ENCODE measurements around the gene MPPED2.

DNA sequence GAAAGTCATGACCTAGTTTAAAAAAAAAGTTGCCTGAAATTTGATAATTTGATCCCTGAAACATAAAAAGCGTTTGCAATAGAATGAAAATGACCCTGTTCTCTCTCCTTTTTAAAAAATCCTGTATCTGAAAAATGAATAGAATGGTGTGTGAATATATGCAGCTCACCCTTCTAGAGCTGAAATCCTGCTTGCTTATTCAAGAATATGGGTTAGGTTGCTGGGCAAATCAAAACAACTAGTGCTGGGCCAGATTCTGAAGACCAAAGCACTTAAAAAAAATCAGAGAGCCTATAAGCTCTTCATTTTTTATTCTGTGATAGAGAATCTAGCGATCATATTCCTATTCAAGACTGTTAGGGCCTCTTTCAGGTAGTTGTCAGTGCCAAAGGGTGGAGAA is 131.6 kb downstream of the MPPED2 start:
- TF ChIP-seq, protein P1, sequence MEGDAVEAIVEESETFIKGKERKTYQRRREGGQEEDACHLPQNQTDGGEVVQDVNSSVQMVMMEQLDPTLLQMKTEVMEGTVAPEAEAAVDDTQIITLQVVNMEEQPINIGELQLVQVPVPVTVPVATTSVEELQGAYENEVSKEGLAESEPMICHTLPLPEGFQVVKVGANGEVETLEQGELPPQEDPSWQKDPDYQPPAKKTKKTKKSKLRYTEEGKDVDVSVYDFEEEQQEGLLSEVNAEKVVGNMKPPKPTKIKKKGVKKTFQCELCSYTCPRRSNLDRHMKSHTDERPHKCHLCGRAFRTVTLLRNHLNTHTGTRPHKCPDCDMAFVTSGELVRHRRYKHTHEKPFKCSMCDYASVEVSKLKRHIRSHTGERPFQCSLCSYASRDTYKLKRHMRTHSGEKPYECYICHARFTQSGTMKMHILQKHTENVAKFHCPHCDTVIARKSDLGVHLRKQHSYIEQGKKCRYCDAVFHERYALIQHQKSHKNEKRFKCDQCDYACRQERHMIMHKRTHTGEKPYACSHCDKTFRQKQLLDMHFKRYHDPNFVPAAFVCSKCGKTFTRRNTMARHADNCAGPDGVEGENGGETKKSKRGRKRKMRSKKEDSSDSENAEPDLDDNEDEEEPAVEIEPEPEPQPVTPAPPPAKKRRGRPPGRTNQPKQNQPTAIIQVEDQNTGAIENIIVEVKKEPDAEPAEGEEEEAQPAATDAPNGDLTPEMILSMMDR (CRISPR knock-in tag; IDR thresholded peaks at IDR 0.05) = no peak
- no peak for TF ChIP-seq ZNF660 (CRISPR knock-in tag; IDR thresholded peaks at IDR 0.05; ENCODE audit: borderline replicate concordance, low read depth)
- TF ChIP-seq ZFX (CRISPR knock-in tag; IDR thresholded peaks at IDR 0.05; ENCODE audit: low read depth) = no peak
- TF ChIP-seq BRCA1 (CRISPR knock-in tag; IDR thresholded peaks at IDR 0.05) = no peak
- no peak for TF ChIP-seq BHLHE40 (IDR thresholded peaks at IDR 0.05; ENCODE audit: low read length)
- no peak for TF ChIP-seq ZFP62 (CRISPR knock-in tag; IDR thresholded peaks at IDR 0.05)
